GM23248 (cell line): ENCODE measurements around the gene NCOA6. TPM values are rescaled to one million over a fixed set of nuclear protein-coding genes. Genes with fewer than 3 reads are reported as not detected.

Experiments used
- DNase-seq: peaks from one replicate; pipeline ENCODE4 v3.0.0-alpha.2; 2015
- H2AFZ ChIP-seq: fragments of 200-600 bp; sonication (generic); 2 replicates; pipeline ENCODE4 v1.6.1; 2016; ENCODE audit warnings: antibody characterized with exemption
- H3F3A ChIP-seq: fragments of 200-600 bp; sonication (generic); 2 replicates; pipeline ENCODE4 v1.6.1; 2016; ENCODE audit warnings: mild to moderate bottlenecking, antibody characterized with exemption, mixed run types; ENCODE audit not compliant: insufficient read depth
- H3K27ac ChIP-seq: fragments of 200-600 bp; sonication (generic); 2 replicates; pipeline ENCODE4 v1.5.1; 2016; ENCODE audit warnings: mild to moderate bottlenecking
- H3K27me3 ChIP-seq: fragments of 200-600 bp; sonication (generic); replicated peaks from 2 replicates; pipeline ENCODE4 v1.6.1; 2016; ENCODE audit warnings: mild to moderate bottlenecking; ENCODE audit not compliant: insufficient read depth
- H3K36me3 ChIP-seq: fragments of 200-600 bp; sonication (generic); 2 replicates; pipeline ENCODE4 v1.6.1; 2016; ENCODE audit warnings: low read depth, mild to moderate bottlenecking
- H3K4me1 ChIP-seq: fragments of 200-600 bp; sonication (generic); 2 replicates; pipeline ENCODE4 v1.6.1; 2016; ENCODE audit warnings: mild to moderate bottlenecking; ENCODE audit not compliant: insufficient read depth
- H3K4me2 ChIP-seq: fragments of 200-600 bp; sonication (generic); one replicate; pipeline ENCODE4 v1.6.1; 2016; ENCODE audit warnings: mild to moderate bottlenecking; ENCODE audit not compliant: unreplicated experiment
- H3K4me3 ChIP-seq: fragments of 200-600 bp; sonication (generic); 2 replicates; pipeline ENCODE4 v1.5.1; 2016; ENCODE audit warnings: mild to moderate bottlenecking
- H3K79me2 ChIP-seq: fragments of 200-600 bp; sonication (generic); 2 replicates; pipeline ENCODE4 v1.6.1; 2016; ENCODE audit warnings: mild to moderate bottlenecking; ENCODE audit not compliant: insufficient read depth
- H3K9ac ChIP-seq: fragments of 200-600 bp; sonication (generic); 2 replicates; pipeline ENCODE4 v1.6.1; 2016; ENCODE audit warnings: mild to moderate bottlenecking
- H3K9me2 ChIP-seq: fragments of 200-600 bp; sonication (generic); 2 replicates; pipeline ENCODE4 v1.6.1; 2016; ENCODE audit warnings: mixed run types, mild to moderate bottlenecking, moderate library complexity; ENCODE audit not compliant: insufficient read depth
- H3K9me3 ChIP-seq: fragments of 200-600 bp; sonication (generic); one replicate; pipeline ENCODE4 v1.6.1; 2017; ENCODE audit warnings: low read depth
- H4K20me1 ChIP-seq: fragments of 200-600 bp; sonication (generic); 2 replicates; pipeline ENCODE4 v1.6.0; 2016; ENCODE audit not compliant: insufficient read depth
- EZH2 ChIP-seq: fragments of 200-600 bp; sonication (generic); IDR thresholded peaks from 2 replicates; pipeline ENCODE4 v1.6.1; 2018; ENCODE audit warnings: antibody characterized with exemption, mild to moderate bottlenecking; ENCODE audit not compliant: insufficient read depth, poor library complexity, severe bottlenecking
- EZH2phosphoT487 ChIP-seq: fragments of 200-600 bp; sonication (generic); IDR thresholded peaks from 2 replicates; pipeline ENCODE4 v1.6.1; 2018; ENCODE audit warnings: antibody characterized with exemption, moderate library complexity, mild to moderate bottlenecking, low read depth; ENCODE audit not compliant: insufficient read depth
- WGBS, 2 experiments: methylation state at CpG; one replicate each; pipeline ENCODE4 v1.1.6; 2015 to 2017; ENCODE audit warnings: low lambda C conversion rate in 2 of 2, low coverage in 1 of 2; ENCODE audit errors: missing lambda C conversion rate in 2 of 2; 5-methylcytosine and 5-hydroxymethylcytosine counted together
- in situ Hi-C: fragments of 300-500 bp; cut with MboI; formaldehyde crosslinking; loops from 2 replicates; pipeline ENCODE4 v1.15.0; 2020
- polyA plus RNA-seq: library from polyadenylated mRNA; unstranded; fragments of >200 nt; fragmentation: Nextera tagmentation; extraction: Ambion mirVana; gene quantifications from 2 replicates; pipeline ENCODE4 v1.2.1, GENCODE V29; 2016
- total RNA-seq: library from RNA; depleted of rRNA; stranded (reverse); fragments of >200 nt; shearing (Covaris generic); gene quantifications from 2 replicates; pipeline ENCODE4 v1.2.3, GENCODE V29; 2014

NCOA6 gene
- total and polyA plus RNA-seq, 2 experiments from 2014 or later = 6.6 to 12.6 TPM

DNA sequence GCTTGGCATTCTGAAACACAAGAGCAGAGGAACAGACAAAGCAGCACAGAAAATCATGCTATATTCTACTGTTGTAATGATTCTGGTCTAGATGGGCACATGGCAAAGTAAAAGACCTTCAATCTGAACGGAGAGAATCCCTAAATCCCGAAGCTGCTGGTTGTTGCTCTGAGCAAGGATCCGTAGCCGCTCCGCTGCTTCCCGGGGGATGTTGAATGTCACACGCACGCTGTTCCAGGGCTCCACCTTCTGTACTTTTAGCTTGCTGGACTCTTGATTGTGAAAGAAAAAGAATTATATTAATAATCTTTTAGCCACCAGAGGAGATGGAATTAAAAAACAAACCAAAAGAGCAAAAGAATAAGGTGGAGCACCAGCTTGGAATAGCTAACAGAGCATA is 49.3 kb downstream of the NCOA6 start:
- H3K27ac ChIP-seq = no peak overlapping the region
- H3K27me3 ChIP-seq = no peaks in the 10 kb centered on the region
- TF ChIP-seq EZH2phosphoT487 (no peak), EZH2 (no peak)
- no peaks in the 10 kb centered on the region for H3K9me2 ChIP-seq
- no peak overlapping the region for H3K9ac ChIP-seq
- peaks cover 9% of the 10 kb centered on the region for H3K4me1 ChIP-seq
- H3K9me3 ChIP-seq = no peaks in the 10 kb centered on the region
- no peak overlapping the region for H3K4me3 ChIP-seq
- no peak overlapping the region for H2AFZ ChIP-seq
- in situ Hi-C loops = no loop called here
- H4K20me1 ChIP-seq = no peaks in the 10 kb centered on the region
- 75 to 81% methylated on average over 8 of the region's 8 CpGs for WGBS, 2 experiments
- H3K79me2 ChIP-seq = no peaks in the 10 kb centered on the region
- DNase-seq = no peak
- H3K4me2 ChIP-seq = no peak overlapping the region
- peaks cover 10% of the 10 kb centered on the region for H3F3A ChIP-seq
- peaks cover 17% of the 10 kb centered on the region for H3K36me3 ChIP-seq

GRCh38 chr20:34774886-34775285 is 50.6 kb downstream of the NCOA6 start:
- Histone ChIP-seq H3K27ac (no peak overlapping the region), H3K36me3 (peaks cover 17% of the 10 kb centered on the region), H3F3A (peaks cover 10% of the 10 kb centered on the region), H3K4me2 (no peak overlapping the region), H4K20me1 (no peaks in the 10 kb centered on the region), H2AFZ (no peak overlapping the region), H3K27me3 (no peaks in the 10 kb centered on the region), H3K4me1 (peaks cover 9% of the 10 kb centered on the region), H3K9me3 (no peaks in the 10 kb centered on the region), H3K4me3 (no peak overlapping the region), H3K9me2 (no peaks in the 10 kb centered on the region), H3K9ac (no peak overlapping the region), H3K79me2 (no peaks in the 10 kb centered on the region)
- in situ Hi-C loops = no loop called here
- no peak for TF ChIP-seq EZH2phosphoT487
- TF ChIP-seq EZH2 = no peak
- no peak for DNase-seq

DNA sequence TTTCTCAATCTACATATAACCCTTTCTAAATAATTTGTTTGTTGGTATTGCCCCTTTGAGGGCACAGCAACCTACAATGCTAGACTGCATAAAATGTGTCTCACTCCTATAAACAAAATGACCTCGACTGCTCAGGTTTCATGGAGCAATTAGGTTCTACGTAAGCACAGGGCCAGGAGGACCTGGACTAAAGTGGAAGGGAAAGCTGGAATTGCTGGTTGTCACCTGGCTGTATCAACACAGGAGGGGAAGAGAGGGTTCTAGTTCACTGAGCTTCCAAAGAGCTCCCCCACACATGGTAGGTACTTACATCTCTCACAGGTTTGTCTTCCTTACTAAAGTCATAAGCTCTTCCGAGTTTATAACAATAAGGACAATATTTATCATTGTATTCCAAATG is 51.0 kb downstream of the NCOA6 start:
- in situ Hi-C loops = no loop called here
- DNase-seq = no peak
- Histone ChIP-seq H2AFZ (no peak overlapping the region), H3K9me2 (no peaks in the 10 kb centered on the region), H3K4me2 (no peak overlapping the region), H3K4me1 (peaks cover 11% of the 10 kb centered on the region), H3K79me2 (no peaks in the 10 kb centered on the region), H3F3A (peaks cover 10% of the 10 kb centered on the region), H4K20me1 (no peaks in the 10 kb centered on the region), H3K4me3 (no peak overlapping the region), H3K9me3 (no peaks in the 10 kb centered on the region), H3K36me3 (peaks cover 17% of the 10 kb centered on the region), H3K27me3 (no peaks in the 10 kb centered on the region), H3K9ac (no peak overlapping the region), H3K27ac (no peak overlapping the region)
- 94 to 95% methylated on average over 3 of the region's 3 CpGs for WGBS, 2 experiments
- no peak for TF ChIP-seq EZH2phosphoT487
- no peak for TF ChIP-seq EZH2

DNA sequence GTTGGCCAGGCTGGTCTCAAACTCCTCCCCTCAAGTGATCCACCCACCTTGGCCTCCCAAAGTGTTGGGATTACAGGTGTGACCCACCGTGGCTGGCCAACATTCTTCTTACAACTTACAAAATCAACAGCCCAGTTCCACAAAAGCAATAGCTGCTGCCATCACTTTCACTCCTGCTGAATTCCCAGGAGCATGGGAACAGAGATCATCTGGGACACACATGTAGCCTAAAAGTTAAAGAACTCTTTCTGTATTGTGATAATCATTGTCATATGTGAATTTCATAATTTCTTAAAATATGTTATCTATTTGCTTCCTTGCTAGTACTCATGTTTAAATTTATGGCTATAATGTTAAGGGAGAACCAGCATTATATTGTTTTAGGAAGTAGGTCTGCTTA is 51.7 kb downstream of the NCOA6 start:
- 4 to 7% methylated on average over 1 of the region's 1 CpG for WGBS, 2 experiments
- DNase-seq = no peak
- in situ Hi-C loops = no loop called here

DNA sequence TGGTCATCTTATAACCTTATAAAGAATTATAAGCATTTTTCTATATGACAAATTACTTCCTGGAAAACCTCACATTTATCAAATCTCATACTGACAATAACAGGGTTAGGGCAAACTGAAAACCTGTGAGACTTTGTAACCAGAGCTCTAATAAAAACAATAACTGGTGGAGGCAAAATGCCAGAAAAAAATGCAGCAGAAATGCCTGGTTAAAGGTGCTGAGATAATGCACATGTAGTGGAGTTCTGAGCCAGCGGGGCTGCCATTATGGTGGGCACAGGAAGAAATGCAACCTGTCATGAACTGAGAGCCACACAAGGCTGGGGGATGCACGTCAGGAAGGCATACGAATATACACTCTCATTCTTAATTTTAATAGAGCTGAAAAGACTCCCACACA is 53.0 kb downstream of the NCOA6 start:
- Histone ChIP-seq H3K27ac (no peak overlapping the region), H4K20me1 (no peaks in the 10 kb centered on the region), H3K27me3 (no peaks in the 10 kb centered on the region), H3K9ac (no peak overlapping the region), H3K4me2 (no peak overlapping the region), H3F3A (peaks cover 30% of the 10 kb centered on the region), H2AFZ (no peak overlapping the region), H3K9me3 (no peaks in the 10 kb centered on the region), H3K4me1 (peaks cover 31% of the 10 kb centered on the region), H3K4me3 (no peak overlapping the region), H3K36me3 (peaks cover 17% of the 10 kb centered on the region), H3K9me2 (no peaks in the 10 kb centered on the region), H3K79me2 (no peaks in the 10 kb centered on the region)
- TF ChIP-seq EZH2phosphoT487 (no peak), EZH2 (no peak)
- in situ Hi-C loops = no loop called here
- WGBS, 2 experiments = 88 to 96% methylated on average over 3 of the region's 3 CpGs
- no peak for DNase-seq

More for the DNA sequence above, 51.7 kb downstream of the NCOA6 start:
- no peaks in the 10 kb centered on the region for H3K9me3 ChIP-seq
- H3K27ac ChIP-seq = no peak overlapping the region
- H4K20me1 ChIP-seq = no peaks in the 10 kb centered on the region
- H2AFZ ChIP-seq = no peak overlapping the region
- peaks cover 17% of the 10 kb centered on the region for H3K36me3 ChIP-seq
- H3K4me1 ChIP-seq = peaks cover 18% of the 10 kb centered on the region
- H3F3A ChIP-seq = peaks cover 18% of the 10 kb centered on the region
- no peak overlapping the region for H3K9ac ChIP-seq
- H3K27me3 ChIP-seq = no peaks in the 10 kb centered on the region
- TF ChIP-seq EZH2phosphoT487 = no peak
- no peak for TF ChIP-seq EZH2
- no peaks in the 10 kb centered on the region for H3K9me2 ChIP-seq
- H3K79me2 ChIP-seq = no peaks in the 10 kb centered on the region
- no peak overlapping the region for H3K4me3 ChIP-seq
- H3K4me2 ChIP-seq = no peak overlapping the region
